SK-N-SH (cell line): ENCODE results near the gene PTPN18.

ENCODE experiments used
- ELF1 ChIP-seq: IDR thresholded peaks from 2 replicates; pipeline ENCODE4 v1.4.0; 2012
- EZH2phosphoT487 ChIP-seq: fragments of 200-600 bp; sonication (generic); IDR thresholded peaks from 2 replicates; pipeline ENCODE4 v1.6.1; 2017; ENCODE audit warnings: low read depth, mixed run types, mild to moderate bottlenecking, antibody characterized with exemption, moderate library complexity, borderline replicate concordance
- NRF1 ChIP-seq: IDR thresholded peaks from 2 replicates; pipeline ENCODE4 v1.6.1; 2012; ENCODE audit warnings: low read depth, mild to moderate bottlenecking, low read length
- POLR2AphosphoS5 ChIP-seq: IDR thresholded peaks from 2 replicates; pipeline ENCODE4 v1.6.1; 2012; ENCODE audit warnings: low read depth, low read length
- TAF1 ChIP-seq: IDR thresholded peaks from 2 replicates; pipeline ENCODE4 v1.6.1; 2012; ENCODE audit warnings: low read depth, mild to moderate bottlenecking, low read length, moderate library complexity, borderline replicate concordance
- YY1 ChIP-seq: IDR thresholded peaks from 2 replicates; pipeline ENCODE4 v1.4.0; 2012; ENCODE audit warnings: low read depth, mild to moderate bottlenecking
- TF ChIP-seq, protein P1 (sequence below): fragments of 200-600 bp; sonication (generic); IDR thresholded peaks from 2 replicates; pipeline ENCODE4 v1.6.1; 2017; ENCODE audit warnings: antibody characterized with exemption, mild to moderate bottlenecking, moderate library complexity
- TF ChIP-seq, protein P2 (sequence below): IDR thresholded peaks from 2 replicates; pipeline ENCODE4 v1.4.0; 2012; ENCODE audit warnings: low read depth, borderline replicate concordance
- TF ChIP-seq, protein P3 (sequence below): IDR thresholded peaks from 2 replicates; pipeline ENCODE4 v1.4.0; 2012; ENCODE audit warnings: low read depth, borderline replicate concordance
- TF ChIP-seq, protein P4 (sequence below): fragments of 150-350 bp; IDR thresholded peaks from 2 replicates; pipeline ENCODE4 v1.6.1; 2017; ENCODE audit warnings: antibody characterized with exemption, low read length, low read depth, borderline replicate concordance

DNA sequence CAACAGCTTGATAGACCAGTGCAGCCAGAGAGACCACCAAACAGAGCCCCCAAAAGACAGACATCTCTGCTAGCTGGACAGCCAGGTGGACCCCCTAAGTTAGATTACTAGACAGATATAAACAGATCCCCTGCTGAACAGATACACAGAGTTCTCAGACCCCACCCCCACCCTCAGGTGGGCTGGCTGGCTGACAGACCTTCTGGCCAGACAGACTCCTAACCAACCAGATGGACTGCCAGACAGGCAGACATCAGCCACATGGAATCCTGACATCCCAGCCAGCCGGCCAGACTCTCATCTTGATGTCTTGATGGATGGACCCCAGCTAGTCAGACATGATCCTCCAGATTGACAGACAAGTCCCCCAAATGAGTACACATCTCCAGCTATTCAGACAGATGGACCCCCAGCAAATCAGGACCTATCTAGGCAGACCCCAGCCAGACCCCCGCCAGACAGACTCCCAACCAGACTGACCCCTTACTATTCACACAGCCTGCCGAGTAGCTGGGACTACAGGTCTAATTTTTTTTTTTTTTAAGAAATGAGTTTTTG, 18.0 kb downstream of the PTPN18 start:
- TF ChIP-seq, protein P1, sequence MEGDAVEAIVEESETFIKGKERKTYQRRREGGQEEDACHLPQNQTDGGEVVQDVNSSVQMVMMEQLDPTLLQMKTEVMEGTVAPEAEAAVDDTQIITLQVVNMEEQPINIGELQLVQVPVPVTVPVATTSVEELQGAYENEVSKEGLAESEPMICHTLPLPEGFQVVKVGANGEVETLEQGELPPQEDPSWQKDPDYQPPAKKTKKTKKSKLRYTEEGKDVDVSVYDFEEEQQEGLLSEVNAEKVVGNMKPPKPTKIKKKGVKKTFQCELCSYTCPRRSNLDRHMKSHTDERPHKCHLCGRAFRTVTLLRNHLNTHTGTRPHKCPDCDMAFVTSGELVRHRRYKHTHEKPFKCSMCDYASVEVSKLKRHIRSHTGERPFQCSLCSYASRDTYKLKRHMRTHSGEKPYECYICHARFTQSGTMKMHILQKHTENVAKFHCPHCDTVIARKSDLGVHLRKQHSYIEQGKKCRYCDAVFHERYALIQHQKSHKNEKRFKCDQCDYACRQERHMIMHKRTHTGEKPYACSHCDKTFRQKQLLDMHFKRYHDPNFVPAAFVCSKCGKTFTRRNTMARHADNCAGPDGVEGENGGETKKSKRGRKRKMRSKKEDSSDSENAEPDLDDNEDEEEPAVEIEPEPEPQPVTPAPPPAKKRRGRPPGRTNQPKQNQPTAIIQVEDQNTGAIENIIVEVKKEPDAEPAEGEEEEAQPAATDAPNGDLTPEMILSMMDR, result no peak
- TF ChIP-seq YY1, result no peak
- no peak for TF ChIP-seq TAF1
- no peak for TF ChIP-seq ELF1
- TF ChIP-seq, protein P2, sequence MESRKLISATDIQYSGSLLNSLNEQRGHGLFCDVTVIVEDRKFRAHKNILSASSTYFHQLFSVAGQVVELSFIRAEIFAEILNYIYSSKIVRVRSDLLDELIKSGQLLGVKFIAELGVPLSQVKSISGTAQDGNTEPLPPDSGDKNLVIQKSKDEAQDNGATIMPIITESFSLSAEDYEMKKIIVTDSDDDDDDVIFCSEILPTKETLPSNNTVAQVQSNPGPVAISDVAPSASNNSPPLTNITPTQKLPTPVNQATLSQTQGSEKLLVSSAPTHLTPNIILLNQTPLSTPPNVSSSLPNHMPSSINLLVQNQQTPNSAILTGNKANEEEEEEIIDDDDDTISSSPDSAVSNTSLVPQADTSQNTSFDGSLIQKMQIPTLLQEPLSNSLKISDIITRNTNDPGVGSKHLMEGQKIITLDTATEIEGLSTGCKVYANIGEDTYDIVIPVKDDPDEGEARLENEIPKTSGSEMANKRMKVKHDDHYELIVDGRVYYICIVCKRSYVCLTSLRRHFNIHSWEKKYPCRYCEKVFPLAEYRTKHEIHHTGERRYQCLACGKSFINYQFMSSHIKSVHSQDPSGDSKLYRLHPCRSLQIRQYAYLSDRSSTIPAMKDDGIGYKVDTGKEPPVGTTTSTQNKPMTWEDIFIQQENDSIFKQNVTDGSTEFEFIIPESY, result no peak
- TF ChIP-seq NRF1, result no peak
- no peak for TF ChIP-seq EZH2phosphoT487
- TF ChIP-seq, protein P3, sequence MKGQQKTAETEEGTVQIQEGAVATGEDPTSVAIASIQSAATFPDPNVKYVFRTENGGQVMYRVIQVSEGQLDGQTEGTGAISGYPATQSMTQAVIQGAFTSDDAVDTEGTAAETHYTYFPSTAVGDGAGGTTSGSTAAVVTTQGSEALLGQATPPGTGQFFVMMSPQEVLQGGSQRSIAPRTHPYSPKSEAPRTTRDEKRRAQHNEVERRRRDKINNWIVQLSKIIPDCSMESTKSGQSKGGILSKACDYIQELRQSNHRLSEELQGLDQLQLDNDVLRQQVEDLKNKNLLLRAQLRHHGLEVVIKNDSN, result no peak
- no peak for TF ChIP-seq POLR2AphosphoS5
- TF ChIP-seq, protein P4, sequence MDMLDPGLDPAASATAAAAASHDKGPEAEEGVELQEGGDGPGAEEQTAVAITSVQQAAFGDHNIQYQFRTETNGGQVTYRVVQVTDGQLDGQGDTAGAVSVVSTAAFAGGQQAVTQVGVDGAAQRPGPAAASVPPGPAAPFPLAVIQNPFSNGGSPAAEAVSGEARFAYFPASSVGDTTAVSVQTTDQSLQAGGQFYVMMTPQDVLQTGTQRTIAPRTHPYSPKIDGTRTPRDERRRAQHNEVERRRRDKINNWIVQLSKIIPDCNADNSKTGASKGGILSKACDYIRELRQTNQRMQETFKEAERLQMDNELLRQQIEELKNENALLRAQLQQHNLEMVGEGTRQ, result no peak
